ENCODE data around the gene UTP4. TPM values are rescaled to one million over a fixed set of nuclear protein-coding genes. Genes with fewer than 3 reads are reported as not detected.

Gene UTP4
- total RNA-seq, 1 donor from 2014 or later = 48.0 TPM

GRCh38 chr16:69194488-69194887 is 62.0 kb downstream of the UTP4 start:
- no peak for TF ChIP-seq CTCF (IDR thresholded peaks at IDR 0.05; ENCODE audit: unreplicated experiment)
- H3K36me3 Mint-ChIP-seq = peaks cover 4% of the 10 kb centered on the region
- no peaks in the 10 kb centered on the region for H3K9me3 Mint-ChIP-seq
- peaks cover 23% of the 10 kb centered on the region for H3K4me1 Mint-ChIP-seq
- H3K27me3 Mint-ChIP-seq (ENCODE audit: low read depth) = no peaks in the 10 kb centered on the region
- no peak overlapping the region for H3K4me3 Mint-ChIP-seq
- no peak for DNase-seq (ENCODE audit: low spot score in 2 of 2, unreplicated experiment in 2 of 2)
- H3K27ac Mint-ChIP-seq = no peak overlapping the region

GRCh38 chr16:69195369-69196029 is 63.0 kb downstream of the UTP4 start:
- H3K36me3 Mint-ChIP-seq = peaks cover 4% of the 10 kb centered on the region
- no peak overlapping the region for H3K4me3 Mint-ChIP-seq
- H3K27ac Mint-ChIP-seq = no peak overlapping the region
- no peak for DNase-seq (ENCODE audit: low spot score in 2 of 2, unreplicated experiment in 2 of 2)
- no peaks in the 10 kb centered on the region for H3K9me3 Mint-ChIP-seq
- no peaks in the 10 kb centered on the region for H3K27me3 Mint-ChIP-seq (ENCODE audit: low read depth)
- TF ChIP-seq CTCF (IDR thresholded peaks at IDR 0.05; ENCODE audit: unreplicated experiment) = no peak
- peaks cover 23% of the 10 kb centered on the region for H3K4me1 Mint-ChIP-seq

- H3K4me1 Mint-ChIP-seq = peaks cover 25% of the 10 kb centered on the region
- no peaks in the 10 kb centered on the region for H3K9me3 Mint-ChIP-seq
- H3K27ac Mint-ChIP-seq = no peak overlapping the region
- H3K4me3 Mint-ChIP-seq = no peak overlapping the region
- DNase-seq (ENCODE audit: low spot score in 2 of 2, unreplicated experiment in 2 of 2) = no peak
- H3K36me3 Mint-ChIP-seq = no peaks in the 10 kb centered on the region
- TF ChIP-seq CTCF (IDR thresholded peaks at IDR 0.05; ENCODE audit: unreplicated experiment) = no peak
- no peaks in the 10 kb centered on the region for H3K27me3 Mint-ChIP-seq (ENCODE audit: low read depth)
These were observed 65.1 kb downstream of the UTP4 start for GRCh38 chr16:69197573-69197972.

GRCh38 chr16:69199382-69199781 is 66.9 kb downstream of the UTP4 start:
- Mint-ChIP-seq H3K27ac (no peak overlapping the region), H3K36me3 (no peaks in the 10 kb centered on the region), H3K9me3 (no peaks in the 10 kb centered on the region), H3K4me1 (peaks cover 24% of the 10 kb centered on the region), H3K4me3 (no peak overlapping the region), H3K27me3 (ENCODE audit: low read depth) (no peaks in the 10 kb centered on the region)
- DNase-seq (ENCODE audit: low spot score in 2 of 2, unreplicated experiment in 2 of 2) = no peak
- no peak for TF ChIP-seq CTCF (IDR thresholded peaks at IDR 0.05; ENCODE audit: unreplicated experiment)

GRCh38 chr16:69201291-69201690 is 68.8 kb downstream of the UTP4 start:
- Mint-ChIP-seq H3K9me3 (no peaks in the 10 kb centered on the region), H3K4me3 (no peak overlapping the region), H3K27me3 (ENCODE audit: low read depth) (no peaks in the 10 kb centered on the region), H3K4me1 (peaks cover 26% of the 10 kb centered on the region), H3K27ac (no peak overlapping the region), H3K36me3 (no peaks in the 10 kb centered on the region)
- no peak for DNase-seq (ENCODE audit: low spot score in 2 of 2, unreplicated experiment in 2 of 2)
- no peak for TF ChIP-seq CTCF (IDR thresholded peaks at IDR 0.05; ENCODE audit: unreplicated experiment)

- peak overlapping the region; percentile 78 for H3K27ac Mint-ChIP-seq
- H3K9me3 Mint-ChIP-seq = no peaks in the 10 kb centered on the region
- TF ChIP-seq CTCF (IDR thresholded peaks at IDR 0.05; ENCODE audit: unreplicated experiment) = no peak
These were observed 69.3 kb downstream of the UTP4 start for GRCh38 chr16:69201787-69202186.

More at GRCh38 chr16:69201787-69202186, 69.3 kb downstream of the UTP4 start:
- DNase-seq (ENCODE audit: low spot score in 2 of 2, unreplicated experiment in 2 of 2) = no peak
- H3K4me1 Mint-ChIP-seq = peaks cover 24% of the 10 kb centered on the region
- no peak overlapping the region for H3K4me3 Mint-ChIP-seq
- H3K36me3 Mint-ChIP-seq = no peaks in the 10 kb centered on the region
- H3K27me3 Mint-ChIP-seq (ENCODE audit: low read depth) = no peaks in the 10 kb centered on the region

Data from mesothelial cell of epicardium (in vitro differentiated cells).